ENCODE data around the gene DNM3.

DNM3 gene

GRCh38 chr1:172203135-172203823, 362.0 kb downstream of the DNM3 start:
- peak; percentile 27 for DNase-seq

DNA sequence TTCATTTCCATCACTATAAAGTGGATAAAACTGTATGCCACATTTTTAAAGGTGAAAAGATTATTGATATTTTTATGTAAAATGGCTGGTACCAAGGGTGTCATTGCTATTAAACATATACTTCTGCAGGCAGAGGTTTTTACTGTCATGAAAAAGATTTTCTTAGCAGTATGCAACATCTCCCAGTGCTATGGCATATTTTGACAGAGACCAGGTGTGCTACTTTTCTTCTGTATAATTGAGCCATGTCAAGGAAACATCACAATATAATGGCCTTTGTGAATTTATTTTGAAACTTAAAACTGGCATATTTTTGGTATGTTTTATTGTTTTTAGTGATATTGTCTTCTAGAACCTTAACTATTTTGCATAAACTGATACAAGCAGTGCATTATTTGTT, 362.6 kb downstream of the DNM3 start:
- DNase-seq, result no peak

DNA sequence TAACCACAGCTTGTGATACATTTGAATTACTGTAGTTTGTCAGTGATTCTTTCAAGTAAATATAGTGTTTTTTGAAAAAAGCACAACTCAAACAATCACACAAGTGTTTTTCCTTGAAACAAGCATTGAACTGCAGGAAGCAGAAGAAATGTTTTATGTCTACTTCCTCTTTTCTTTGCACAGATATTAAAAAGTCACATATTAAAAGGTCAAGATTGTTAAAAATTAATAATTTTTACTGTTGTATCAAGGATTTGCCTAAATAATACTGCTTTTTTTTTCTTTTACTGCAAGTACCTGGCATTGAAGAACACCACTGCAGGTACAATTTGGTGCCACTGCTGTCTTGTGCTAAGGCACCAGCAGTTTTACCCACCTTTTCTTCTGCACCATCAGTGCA, 365.0 kb downstream of the DNM3 start:
- no peak for DNase-seq

GRCh38 chr1:172208635-172209034, 367.3 kb downstream of the DNM3 start:
- DNase-seq, result no peak

- no peak for DNase-seq
Observed at GRCh38 chr1:172211221-172211620, 369.9 kb downstream of the DNM3 start.

- no peak for DNase-seq
Observed at GRCh38 chr1:172212124-172212523, 370.8 kb downstream of the DNM3 start.

DNA sequence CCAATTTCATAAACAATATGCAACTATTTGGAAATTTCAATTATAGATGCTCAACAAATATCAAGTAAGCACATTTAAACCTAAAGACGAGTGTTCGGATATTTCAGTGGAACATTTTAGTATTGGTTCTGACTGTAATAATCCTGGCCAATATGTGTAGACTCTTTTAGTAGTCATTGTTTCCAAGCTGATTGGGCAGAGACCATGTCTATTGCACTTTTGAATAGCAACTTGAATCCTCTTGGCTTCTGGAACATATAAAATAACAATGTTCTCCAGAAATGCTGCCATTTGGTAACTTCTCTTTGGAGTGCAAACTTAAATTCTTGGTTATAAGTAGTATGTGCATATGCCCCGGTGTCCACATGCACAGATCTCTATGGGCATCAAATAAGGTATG, 373.7 kb downstream of the DNM3 start:
- DNase-seq, result no peak

- no peak for DNase-seq
Observed at GRCh38 chr1:172219966-172220365, 378.7 kb downstream of the DNM3 start.

- DNase-seq, result no peak
Observed at GRCh38 chr1:172220376-172220775, 379.1 kb downstream of the DNM3 start.

DNA sequence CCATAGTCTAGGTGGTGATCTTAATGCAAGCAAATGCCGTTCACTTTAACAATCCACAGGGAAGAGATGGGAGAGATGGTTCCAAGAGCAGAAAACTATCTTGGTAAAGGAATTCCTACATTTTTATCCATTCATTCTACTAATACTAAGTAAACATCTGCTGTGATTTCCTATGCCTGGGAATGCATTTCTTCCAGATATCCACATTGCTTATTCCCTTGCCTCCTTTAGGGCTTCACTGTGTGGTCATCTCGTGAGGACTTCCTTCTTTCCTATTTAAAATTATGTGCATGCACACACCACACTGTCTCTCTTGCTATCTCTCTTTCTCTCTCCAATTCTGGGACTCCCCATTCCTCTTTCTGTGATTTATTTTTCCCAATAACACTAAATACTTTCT, 380.1 kb downstream of the DNM3 start:
- DNase-seq, result no peak

GRCh38 chr1:172224871-172225270, 383.6 kb downstream of the DNM3 start:
- DNase-seq, result no peak

- no peak for DNase-seq
Observed at GRCh38 chr1:172229942-172230341, 388.6 kb downstream of the DNM3 start.

DNA sequence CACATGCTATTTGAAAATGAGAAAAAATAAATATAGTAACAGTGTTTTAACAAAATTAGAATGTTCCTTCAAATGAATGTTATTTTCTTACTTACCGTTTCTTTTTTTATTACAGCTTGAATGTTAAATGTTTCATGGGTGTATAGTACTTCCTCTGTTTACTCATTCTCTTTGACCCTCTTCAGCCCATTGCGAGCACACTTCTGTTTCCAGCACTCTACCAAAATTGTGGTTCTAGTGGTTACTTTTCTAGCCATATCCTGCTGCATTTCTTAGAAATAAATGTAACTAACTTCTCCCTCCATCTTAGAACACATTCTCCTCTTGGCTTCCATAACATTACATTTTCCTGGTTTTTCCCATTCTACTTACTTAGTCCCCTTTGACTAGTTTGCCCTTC, 389.2 kb downstream of the DNM3 start:
- no peak for DNase-seq

GRCh38 chr1:172236958-172237357, 395.7 kb downstream of the DNM3 start:
- DNase-seq, result no peak

GRCh38 chr1:172238158-172238557, 396.9 kb downstream of the DNM3 start:
- DNase-seq, result no peak

- DNase-seq, result no peak
Observed at GRCh38 chr1:172238965-172239364, 397.7 kb downstream of the DNM3 start.

DNA sequence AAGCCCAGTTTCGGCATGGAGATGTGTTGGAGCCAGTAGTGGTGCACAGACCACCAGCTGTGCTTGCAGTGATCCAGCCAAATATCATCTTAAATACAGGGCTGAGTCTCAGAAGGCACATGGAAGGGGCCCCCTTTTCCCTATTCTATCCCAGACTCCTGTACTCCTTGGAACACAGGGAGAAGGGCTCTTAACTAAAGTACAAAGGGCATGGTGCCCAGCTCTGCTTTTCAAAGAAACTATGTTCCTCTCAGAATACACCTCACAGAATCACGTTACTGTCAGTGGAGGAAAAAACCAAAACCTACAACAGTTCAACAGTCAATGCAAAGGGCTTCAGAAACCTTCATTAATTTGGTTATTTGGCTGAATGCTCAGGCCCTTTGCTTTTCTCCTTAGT, 398.6 kb downstream of the DNM3 start:
- no peak for DNase-seq

- no peak for DNase-seq
Observed at GRCh38 chr1:172241540-172241939, 400.2 kb downstream of the DNM3 start.

DNA sequence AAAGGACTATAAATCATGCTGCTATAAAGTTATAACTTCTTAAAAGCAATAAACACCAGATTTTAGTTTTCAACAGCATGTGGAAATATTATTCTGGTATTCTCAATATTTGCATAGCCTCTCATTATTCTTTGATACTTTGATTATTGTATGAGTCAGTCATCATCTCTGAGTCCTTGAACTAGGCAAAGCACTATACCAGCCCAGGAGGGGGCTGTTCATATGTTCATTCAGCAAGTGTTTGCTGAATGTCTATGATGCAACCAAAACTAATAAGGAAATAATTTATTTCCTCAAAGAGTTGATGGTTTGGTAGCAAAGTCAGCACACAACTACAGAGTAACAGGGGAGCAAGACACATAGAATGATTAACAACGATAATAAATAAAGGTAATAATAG, 403.6 kb downstream of the DNM3 start:
- DNase-seq, result no peak

DNA sequence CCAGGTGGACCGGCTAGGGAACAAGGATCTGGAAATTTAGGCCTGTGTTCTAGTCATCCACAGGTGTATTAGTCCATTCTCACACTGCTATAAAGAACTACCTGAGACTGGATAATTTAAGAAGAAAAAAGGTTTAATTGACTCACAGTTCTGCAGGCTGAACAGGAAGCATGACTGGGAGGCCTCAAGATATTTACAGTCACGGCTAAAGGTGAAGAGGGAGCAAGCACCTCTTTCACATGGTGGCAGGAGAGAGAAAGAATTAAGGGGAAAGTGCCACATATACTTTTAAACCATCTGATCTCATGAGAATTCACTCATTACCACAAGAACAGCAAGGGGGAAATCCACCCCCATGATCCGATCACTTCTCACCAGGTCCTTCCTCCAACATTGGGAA, 404.5 kb downstream of the DNM3 start:
- DNase-seq, result no peak

DNA sequence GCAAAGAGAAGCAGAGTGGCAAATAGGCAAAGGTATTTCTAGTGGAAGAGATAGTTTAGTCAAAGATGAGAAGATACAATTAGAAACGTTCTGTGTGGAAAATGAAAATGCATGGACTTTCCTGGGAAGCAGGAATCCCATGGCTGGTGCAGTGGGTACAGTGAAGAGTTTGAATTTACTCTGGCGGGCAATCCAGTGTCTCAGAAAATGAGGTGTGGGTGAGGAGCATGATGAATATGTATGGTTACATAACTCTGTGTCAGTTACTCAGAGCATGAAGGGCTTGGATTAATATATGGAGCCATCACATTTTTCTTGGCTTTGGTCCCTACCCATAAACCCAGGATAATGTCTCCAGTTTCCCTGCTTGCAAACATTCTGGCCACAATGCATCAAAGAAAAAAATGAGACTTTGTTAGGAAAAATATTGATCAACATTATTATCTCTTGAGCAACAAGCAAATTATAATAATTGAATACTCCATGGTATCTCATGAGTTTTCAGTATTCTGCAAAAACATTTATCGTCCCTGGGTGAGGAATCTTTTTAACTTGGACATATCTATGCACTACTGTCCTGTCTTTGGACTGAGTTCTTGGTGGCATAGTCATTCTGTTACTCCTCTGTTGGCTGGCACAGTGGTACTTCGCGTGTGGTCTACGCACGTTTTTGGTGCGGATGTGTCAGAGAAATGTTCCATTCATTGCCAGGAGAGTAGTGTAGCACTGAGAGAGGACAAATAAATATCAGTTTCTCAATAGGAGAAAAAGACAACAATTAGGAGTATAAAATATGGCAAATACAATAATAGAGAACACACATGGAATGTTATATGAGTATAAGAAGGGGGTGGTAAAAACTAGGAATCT, 405.5 kb downstream of the DNM3 start:
- DNase-seq, result no peak

DNA sequence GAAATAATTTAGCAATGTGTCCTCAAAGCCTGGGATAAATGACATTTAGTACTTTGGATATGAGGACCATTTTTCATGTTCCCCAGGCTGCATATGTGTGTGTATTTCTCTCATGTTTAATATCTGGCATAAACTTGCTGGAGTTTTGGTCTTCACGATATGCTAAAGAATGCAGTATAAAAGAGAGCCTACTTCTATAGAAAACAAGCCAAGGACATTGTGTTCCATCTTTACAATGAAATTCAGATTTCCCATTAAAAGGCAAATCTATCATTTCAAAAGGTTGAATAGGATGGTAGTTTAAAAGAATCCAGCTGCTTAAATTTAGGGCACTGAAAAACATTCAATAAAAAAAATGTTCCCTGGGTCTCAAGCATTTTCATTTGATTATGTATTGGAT, 410.2 kb downstream of the DNM3 start:
- DNase-seq, result no peak

DNA sequence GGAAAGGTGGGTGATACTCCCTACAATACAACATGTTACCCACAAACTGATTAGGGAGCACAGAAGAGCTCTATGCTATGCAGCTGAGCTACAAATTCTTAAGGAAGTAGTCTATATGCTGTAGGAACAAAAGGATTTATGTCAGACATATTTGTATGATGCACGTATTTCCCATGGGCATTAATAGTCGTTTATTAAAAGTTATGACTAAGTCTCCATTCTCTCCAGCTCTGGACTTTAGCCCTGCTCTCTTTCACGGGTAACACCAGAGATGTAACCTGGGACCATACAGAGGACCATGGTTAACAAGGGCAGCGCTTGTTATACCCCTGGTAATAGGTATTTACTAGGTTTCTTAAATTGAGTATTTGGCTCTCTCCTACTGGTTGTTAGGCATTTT, 411.0 kb downstream of the DNM3 start:
- no peak for DNase-seq

DNA sequence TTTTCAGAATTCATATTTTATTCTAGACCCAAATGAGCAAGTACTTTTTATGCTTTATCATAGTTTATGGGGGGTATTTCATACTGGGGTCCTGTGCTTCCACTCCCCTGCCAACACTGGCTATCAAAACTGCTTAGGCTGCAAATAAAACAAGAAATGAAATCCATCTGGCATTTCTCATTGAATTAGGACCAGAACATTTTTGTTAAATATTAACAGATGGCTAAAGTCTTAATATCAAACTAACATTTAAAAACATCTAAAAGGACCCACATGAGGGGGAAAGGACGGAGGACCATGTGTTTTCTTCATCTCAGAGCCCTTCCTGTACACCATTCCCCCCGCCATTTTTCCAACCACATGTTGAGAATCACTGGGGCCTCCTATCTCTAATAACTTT, 411.7 kb downstream of the DNM3 start:
- no peak for DNase-seq

Measured in NCI-H1436 (cell line).